SW 1271 (cell line): ENCODE results near the gene DUSP7.
"Not testable (repeated sequence)": the region's sequence is repeated elsewhere in the genome, so short reads cannot be mapped to it uniquely, and the experiment has no call there.

ENCODE experiments used
- DNase-seq, 2 experiments: peaks; one replicate each; lab custom pipeline; 2025; lab: John Stamatoyannopoulos, UW

Gene DUSP7

DNA sequence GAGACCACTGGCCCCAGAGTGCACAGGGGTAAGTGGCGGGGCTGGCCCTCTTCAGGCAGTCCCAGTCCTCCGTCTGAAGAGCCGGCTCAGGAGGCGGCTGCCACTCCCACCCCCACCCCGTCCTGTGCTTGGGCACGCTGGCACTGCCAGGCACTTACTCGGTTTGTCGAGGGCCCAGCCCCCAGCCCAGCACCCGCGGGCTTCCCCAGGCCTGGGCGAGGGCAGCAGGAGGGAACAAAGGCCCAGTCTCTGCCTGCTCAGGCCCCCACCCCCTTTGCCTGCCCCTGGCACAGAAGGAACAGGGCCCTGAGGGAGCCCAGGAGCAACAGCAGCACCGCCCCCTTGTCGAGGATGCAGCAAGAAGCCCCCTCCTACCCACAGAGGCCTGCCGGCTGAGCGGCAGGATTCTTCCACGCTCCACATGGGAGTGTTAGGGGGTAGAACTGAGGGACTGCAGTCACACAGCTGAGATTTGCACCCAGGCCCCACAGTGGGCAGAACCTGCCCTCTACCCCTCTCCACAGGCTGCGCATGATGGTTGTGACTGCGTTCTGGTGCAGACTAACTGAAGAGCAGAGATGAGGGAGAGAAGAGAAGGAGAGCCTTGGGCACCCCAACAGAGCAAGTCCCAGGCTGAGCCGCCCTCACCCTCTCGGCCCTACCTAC, 8.9 kb downstream of the DUSP7 start:
- DNase-seq, result no peak

DNA sequence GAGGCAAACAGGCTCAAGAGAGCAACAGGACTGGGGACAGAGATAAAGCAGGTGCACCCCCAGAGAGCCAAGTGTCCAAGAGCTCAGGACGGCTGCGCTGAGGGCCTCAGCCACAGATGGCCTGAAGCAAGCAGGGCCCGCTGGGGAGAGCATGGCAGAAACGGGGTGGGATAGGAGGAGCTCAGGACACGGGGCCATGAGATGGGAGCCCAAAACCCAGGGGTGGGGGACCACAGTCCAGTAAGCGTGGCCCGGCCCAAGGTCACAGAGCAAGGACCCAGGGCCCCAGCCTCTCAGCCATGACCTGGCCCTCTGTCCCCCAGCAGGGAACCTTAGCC, 9.5 kb downstream of the DUSP7 start:
- no peak for DNase-seq

DNA sequence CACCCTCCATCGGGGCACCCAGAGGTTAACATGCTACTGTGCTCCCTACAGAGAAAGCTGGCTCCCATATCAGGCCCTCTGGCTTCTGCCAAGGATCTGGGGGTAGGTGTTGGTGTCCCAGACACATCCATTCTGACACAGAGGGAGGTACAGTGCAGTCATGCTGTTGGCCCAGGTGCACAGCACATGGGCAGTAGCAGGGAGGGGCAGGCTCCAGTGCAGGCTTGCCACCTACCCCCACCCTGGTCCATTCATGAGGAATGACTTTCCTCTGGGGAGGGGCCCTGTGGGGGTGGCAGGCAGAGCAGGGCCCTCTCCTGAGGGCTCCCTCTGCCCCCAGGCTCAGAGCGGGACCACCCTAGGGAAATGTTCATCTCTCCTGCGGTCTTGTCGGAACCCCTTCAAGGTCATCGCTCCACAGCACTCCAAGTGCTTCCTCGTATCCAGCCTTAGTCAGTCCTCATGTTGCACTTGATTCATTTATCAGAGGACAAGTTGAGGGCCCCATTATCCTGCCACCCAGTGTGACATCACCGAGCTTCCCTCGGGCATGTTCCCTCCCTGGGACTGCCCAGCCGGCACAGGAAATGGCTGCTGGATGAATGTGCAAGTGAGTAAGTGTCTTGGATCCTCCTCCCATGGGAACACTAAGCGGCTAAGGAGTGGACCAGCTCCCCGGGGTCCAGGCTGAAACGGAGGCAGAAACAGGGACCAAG, 10.0 kb downstream of the DUSP7 start:
- peak; percentile 63 to 85 for DNase-seq

DNA sequence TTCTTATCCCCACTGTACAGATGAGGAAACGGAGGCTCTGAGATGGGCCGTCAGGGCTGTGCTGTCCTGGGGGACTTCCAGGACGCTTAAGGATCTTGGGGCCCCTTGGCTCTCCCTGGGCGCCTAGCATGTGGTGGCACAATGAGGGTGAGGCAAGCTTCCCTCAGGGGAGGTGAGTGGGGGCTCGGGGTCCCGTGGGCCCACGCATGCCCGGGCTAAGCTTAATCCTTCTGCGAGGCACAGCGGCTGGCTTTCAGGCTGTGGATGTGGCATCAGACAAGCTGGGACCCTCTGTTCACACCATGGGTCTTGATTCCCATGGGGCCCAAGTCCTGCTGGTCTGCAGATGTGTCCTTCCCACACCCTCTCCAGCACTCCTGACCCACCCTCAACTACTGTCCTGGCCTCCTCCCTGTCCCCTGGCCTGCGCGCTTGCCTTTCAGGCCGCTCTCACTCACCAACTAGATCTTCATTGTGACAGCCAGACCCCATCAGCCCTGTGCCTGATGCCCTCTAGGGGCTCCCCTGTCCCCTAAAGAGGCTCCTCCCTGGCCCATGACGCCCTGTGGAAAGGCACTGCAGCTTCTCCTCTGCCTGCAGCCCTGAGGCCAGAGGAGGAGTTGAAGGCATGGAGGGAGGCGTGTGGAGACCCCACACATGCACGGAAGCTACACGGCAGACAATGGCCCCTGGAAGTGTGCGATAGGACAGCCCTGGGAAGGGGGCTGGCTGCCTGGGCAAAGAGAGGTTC, 11.3 kb downstream of the DUSP7 start:
- no peak for DNase-seq

DNA sequence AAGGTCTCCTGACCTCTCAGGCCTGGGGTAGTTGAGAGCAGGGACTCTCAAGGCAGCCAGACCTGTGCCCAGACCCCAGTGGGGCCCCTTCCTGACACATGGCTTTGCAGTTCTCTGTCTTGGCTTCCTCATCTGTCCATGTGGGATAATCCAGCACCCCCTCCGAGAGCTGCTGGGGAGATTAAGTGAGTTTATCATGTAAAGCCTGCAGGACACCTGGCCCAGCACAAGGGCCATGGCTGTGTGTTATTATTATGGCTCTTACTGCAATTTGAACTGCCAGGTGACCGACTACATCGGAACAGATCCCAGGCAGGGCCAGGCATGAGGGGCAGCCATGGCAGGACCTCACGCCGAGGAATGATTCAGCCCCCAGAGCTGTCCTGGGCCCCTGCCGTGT, 12.6 kb downstream of the DUSP7 start:
- DNase-seq, result no peak

DNA sequence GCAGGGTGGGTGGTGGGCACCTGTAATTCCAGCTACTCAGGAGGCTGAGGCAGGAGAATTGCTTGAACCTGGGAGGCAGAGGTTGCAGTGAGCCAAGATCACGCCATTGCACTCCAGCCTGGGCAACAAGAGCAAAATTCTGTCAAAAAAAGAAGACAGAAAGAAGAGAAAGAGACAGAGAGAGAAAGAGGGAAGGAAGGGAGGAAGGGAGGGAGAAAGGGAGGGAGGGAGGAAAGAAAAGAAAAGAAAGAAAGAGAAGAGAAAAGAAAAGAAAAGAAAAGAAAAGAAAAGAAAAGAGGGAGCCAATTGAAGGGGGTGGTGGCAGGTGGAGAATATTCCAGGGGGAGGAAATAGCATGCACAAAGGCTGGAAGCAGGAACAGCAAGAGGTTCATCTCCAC, 13.3 kb downstream of the DUSP7 start:
- not testable (repeated sequence) for DNase-seq

DNA sequence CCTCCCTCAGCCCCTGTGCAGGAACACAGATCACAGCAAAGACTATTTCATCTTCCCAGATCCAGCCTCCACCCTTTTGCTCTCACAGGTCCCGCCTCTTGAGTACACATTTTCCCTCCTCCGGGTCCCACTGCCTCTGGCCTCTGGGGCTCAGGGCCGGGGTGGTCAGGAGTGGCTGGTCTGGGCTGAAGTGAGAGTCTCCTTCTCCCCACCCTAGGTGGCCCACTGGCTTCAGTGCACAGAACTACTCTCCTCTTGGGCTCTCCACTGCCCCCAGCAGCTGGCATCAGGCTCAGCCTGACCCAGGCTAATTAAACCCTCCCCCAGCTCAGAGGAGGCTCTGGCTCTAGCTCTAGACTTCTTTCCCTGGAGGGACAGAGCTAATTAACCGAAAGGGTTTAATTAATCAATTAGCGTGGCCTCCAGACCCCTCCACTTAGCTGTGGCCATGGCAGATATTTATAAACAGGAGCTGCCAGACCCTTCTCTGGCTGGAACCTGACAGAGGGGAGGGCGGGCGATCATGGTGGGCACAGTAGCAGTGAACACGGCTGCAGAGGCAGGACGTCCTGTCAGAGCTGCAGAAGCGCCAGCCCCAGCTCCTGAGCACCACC, 15.1 kb downstream of the DUSP7 start:
- no peak for DNase-seq

DNA sequence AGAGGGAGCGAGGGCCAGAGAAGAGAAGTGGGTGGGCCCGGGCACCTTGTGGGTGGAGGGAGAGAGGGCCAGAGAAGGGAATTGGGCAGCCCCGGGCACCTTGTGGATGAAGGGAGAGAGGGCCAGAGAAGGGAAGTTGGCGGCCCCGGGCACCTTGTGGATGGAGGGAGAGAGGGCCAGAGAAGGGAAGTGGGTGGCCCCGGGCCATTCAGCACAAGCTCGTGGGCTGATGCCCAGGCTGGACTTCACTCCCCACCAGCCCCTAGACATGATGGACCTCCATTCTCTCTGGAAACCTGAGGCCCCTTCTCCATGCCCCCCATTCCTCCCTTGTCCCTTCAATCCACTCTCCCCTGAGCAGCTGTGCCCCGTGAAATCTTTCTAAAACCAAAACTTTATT, 15.8 kb downstream of the DUSP7 start:
- DNase-seq, result no peak

DNA sequence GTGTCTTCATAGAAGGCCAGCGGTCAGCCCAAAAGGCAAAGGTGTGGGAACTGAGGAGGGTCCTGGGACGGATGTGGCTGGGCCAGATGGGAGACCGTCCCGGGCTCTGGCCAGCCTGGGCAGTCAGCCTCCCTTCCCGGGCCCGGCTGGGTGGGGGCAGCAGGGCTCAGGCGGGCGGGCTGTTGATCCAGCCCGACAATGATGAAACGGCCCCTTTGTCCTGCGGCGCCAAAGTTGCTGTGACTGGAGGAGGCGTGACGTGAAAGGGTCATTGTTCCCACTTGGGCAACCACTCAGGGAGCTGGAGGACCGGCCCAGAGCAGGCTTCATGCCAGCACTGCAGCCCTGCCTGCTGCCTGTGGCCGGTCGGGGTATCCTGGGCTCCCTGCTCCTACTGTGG, 16.5 kb downstream of the DUSP7 start:
- no peak for DNase-seq

DNA sequence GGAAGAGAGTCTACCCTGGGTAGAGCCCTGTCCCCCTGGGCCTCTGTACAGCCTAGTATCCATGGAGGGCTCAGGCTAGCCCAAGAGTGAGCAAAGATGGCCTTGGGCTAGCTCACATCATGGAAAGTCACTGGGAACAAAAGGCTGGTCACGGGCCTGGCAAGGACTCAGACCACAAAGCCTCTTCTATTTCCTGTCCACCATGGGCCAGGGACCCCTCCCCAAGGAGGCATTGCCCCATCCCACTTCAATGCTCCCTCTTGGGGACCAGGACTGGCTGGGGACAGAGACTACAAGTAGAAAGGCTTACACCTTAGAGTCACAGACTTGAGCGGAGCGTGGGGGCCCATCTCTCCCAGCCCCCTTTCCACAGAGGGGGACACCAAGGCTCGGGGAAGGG, 16.9 kb downstream of the DUSP7 start:
- DNase-seq, result no peak

DNA sequence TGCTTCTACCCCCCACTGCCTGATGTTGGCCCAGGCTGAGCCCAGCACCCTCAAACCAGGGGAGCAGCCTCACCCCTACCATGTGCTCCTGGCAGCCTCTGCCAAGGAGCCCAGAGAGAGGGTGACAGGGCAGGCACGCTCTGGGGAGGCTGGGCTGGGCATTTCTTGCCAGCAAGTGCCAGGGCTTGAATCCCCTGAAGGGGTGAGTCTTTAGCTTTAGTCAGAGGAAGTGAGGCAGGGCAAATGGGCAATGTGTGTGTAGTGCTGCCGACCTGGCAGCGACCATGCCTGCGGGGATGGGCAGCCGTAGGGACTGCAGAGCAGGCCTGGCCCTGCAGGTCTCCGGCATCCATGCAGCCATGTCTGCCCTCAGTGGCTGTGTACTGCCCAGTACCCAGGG, 18.1 kb downstream of the DUSP7 start:
- DNase-seq, result no peak

DNA sequence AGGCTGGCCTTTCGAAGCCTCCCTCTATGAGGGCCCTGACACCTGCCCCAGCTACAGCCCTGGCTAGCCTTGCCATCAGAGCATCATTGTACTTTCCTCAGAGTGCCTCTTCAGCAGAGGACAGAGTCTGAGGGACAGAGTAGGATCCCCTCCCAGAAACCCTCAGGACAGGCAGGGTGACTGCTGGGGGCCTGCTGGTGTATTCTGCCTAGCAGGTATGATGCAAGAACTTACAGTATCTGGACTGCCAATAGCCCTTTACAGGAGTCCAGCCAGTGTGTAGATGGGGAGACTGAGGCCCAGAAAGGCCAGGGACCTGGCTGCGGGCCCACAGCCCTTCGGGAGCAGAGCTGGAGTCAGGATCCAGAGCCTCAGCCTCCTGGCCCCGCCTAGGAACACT, 19.1 kb downstream of the DUSP7 start:
- DNase-seq, result no peak

DNA sequence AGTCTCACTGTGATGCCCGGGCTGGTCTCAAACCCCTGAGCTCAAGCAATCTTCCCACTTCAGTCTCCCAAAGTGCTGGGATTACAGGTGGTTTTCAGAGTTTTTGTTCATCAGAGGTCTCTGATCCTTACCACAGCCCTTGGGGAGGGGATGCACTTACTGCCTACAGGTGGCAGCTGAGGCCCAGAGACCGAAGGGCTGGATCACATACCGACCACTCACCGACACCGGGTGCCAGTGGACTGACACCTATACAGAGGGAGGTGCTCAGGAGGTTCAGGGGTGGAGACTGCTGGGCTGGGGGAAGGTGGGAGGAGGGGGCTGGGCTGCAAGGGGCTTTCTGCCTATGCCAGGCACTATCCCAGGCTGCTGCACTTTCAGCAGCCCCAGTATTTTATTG, 19.5 kb downstream of the DUSP7 start:
- DNase-seq, result no peak

DNA sequence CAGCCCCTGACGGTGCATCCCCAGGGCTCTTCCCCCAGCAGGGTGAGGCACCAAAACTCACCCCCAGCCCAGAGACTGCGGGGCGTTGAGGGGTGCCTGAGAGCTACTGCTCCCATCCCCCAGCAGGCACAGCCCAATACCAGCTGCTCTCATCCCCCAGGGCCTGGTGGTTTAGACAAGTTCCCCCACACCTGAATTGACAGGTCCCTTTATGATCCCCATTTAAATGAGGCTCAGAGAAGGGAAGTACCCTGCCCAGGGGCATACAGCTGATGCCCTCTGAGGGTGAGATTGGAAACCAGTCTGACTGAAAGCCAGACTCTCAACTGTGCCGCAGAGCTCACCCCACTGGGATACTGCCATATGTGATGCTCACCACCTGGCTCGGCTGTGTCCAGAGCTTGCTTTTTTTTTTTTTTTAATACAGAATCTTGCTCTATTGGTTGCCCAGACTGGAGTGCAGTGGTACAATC, 20.1 kb downstream of the DUSP7 start:
- DNase-seq, result no peak

DNA sequence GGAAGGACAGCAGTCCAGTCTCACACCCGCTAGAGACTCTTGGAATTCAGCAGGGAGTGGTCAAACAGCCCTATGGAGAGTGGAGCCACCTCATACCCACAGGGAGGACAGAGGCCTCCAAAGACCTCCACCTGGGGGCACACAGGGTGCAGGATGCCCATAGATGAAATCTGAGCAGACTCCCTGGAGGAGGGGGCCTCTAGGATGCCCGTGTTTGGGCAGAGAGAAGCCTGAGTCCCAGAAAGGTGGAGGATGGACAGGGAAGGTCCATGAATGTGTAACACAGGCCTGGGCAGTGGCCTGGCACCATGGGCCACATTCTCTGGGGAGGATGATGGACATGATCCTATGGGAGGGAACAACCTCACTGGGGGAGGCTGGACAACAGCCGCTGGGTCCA, 21.7 kb downstream of the DUSP7 start:
- no peak for DNase-seq

DNA sequence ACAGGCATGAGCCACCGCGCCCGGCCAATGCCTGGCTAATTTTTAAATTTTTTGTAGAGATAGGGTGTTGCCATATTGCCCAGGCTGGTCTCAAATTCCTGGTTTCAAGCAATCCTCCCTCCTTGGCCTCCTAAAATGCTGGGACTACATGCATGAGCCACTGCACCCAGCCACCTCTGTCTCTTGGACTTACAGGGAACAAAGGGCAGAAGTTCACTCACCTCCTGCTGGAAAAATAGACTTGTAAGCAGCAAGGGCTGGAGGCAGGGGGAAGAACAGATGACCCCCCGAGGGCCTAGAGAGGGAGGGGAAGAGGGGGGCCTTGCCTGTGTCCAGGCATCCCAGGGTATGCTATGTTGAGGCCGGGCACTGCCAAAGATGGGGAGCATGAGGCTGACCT, 22.2 kb downstream of the DUSP7 start:
- no peak for DNase-seq

DNA sequence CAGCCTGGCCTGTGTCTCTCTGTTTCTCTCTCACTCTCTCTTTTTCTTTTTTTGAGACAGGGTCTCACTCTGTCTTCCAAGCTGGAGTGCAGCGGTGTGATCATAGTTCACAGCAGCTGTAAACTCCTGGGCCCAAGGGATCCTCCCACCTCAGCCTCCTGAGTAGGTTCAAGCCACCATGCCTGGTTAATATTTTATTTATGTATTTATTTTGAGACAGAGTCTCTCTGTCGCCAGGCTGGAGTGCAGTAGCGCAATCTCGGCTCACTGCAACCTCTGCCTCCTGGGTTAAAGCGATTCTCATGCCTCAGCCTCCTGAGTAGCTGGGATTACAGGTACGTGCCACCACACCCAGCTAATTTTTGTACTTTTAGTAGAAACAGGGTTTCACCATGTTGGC, 22.6 kb downstream of the DUSP7 start:
- not testable (repeated sequence) for DNase-seq

DNA sequence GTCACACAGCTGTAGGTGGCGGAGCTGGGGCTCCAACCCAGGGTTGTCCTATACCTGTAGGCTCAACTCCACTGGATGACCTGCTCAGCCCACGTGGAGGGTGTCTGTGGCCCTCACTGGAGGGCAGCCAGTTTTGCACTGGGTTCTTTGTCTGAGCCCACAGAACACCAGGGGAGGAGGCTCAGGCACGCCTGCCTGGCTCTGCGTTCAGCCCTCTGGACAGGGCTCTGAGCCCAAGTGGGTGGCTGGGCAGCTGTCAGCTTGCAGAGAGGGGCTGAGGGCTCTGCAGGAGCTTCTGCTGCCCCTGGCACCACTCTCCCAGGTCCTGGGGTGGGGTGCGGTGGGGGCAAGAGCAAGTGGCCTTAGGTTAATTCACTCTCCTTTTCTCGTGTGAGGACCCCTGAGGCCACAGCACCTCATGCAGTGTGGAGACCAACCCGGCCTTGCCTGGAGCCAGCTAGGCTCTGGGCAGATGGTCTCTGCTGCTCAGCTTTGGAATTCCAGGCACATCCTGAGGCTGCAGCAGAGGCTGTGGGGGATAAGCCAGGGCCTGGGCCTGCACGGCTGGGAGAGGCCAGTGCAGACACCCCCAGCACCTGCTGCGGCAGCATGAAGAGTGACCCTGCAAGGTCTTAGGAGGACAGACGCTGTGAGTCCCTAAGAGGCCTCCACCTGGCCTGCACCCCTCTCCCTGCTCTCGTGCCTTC, 23.5 kb downstream of the DUSP7 start:
- DNase-seq, result no peak

DNA sequence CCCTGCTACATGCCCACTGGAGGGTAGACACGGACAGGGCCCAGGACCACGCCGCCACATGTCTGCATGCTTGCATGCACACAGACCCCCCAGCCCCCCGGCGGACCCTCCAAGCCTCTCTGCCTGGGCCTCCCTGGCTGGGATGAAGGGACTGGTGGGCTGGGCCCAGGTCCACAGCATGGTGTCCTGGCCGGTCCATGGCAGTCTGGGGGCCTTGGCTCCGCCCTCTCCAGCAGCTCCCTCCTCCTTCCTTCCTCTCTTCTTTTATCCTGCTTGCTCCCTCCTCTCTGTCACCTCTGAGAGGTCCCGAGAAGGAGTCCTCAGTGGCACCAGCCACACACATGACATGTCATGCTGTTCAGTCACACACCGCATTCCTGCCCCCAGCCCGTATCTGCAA, 24.5 kb downstream of the DUSP7 start:
- DNase-seq, result no peak

DNA sequence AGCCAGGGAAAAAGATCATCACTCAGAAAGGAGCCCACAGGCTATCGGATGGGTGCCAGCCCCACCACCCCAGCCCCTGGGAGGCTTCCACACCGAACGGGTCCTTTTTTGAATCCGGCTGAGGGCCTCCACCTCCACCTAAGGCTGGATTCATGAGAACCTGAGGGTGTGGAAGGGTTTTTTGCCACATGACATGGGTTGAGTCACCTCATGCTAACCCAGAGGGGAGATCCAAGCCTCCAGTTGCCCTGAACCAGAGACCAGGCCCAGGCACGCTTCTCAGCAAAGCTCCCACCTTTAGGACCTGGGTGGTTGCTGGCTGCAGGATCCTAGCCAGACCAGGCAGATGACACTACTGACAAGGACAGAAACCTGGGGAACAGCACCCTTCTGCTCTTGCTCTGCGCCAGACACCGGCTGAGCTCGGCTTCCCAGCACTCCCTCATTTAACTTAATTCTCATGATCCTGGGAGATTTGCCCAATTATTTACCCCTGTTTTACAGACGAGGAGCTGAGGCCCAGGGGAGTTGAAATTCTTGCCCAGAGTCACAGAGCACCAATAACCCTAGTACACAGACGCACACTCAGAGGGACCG, 25.6 kb downstream of the DUSP7 start:
- DNase-seq, result no peak

DNA sequence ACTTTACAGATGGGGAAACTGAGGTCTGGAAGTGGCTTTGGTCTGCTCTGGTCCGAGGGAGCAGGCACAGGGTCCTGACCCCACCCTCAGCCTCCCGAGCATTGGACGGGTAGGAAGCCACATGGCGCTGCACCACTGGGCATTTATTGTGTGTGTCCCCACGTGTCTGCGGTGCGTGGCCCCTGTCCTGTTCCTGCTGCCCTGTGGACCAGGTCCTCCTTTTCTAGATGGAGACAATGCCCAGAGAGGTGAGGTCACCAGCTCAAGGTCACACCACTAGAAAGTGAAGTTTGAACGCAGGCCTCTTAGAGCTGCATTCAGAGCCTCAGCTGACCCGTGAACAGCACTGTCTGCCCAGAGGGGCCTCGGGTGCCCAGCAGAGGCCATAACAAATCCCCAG, 26.8 kb downstream of the DUSP7 start:
- no peak for DNase-seq

DNA sequence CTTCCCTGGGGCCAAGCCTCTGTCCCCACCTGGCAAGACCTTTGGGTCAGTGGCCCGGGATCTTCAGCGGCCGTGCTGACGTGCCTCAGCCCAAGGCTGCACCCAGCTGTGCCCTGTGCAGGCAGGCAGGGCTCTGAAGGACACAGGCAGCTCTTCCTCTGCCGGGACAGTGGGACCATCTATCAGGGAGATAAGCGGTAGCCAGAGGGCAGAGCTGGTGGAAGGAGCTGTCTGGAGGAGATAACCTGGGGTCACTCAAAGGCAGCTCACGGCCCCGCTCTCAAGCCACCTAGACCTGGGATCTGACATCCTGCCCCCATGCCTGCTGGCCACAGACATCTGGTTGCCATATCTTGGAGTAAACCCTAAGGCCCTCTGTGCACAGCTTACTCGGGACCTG, 27.3 kb downstream of the DUSP7 start:
- no peak for DNase-seq
